SK-N-SH (cell line): ENCODE results near the gene ARL14EP. TPM values are rescaled to one million over a fixed set of nuclear protein-coding genes. Genes with fewer than 3 reads are reported as not detected.

ENCODE experiments used
- CTCF ChIA-PET: fragments of 300-600, 350-600 bp; formaldehyde crosslinking; extraction: SDS; loops from one replicate; lab custom pipeline; 2021; lab: Yijun Ruan, JAX
- POLR2A ChIA-PET: fragments of 350-600 bp; sonication (Branson Sonifier 250); formaldehyde crosslinking; extraction: SDS; loops from one replicate; lab custom pipeline; 2020; ENCODE audit warnings: antibody characterized with exemption, inconsistent platforms; lab: Yijun Ruan, JAX
- DNase-seq: peaks from one replicate; pipeline ENCODE4 v3.0.0; 2012
- H2AFZ ChIP-seq: fragments of 200-600 bp; sonication (generic); 2 replicates; pipeline ENCODE4 v1.8.1; 2016; ENCODE audit warnings: antibody characterized with exemption, mild to moderate bottlenecking, low read depth
- H3F3A ChIP-seq: fragments of 200-600 bp; sonication (generic); replicated peaks from 2 replicates; pipeline ENCODE3; 2016; ENCODE audit warnings: antibody characterized with exemption, mild to moderate bottlenecking; ENCODE audit not compliant: insufficient read depth
- H3K27ac ChIP-seq, 2 experiments: fragments of 200-500 bp in 1 of 2; fragments of 200-600 bp in 1 of 2; sonication (Bioruptor generic) in 1 of 2; sonication (generic), shearing (Covaris generic) in 1 of 2; 2 replicates each; pipeline versions ENCODE4 v1.5.1 to v1.6.1; 2014 to 2016; ENCODE audit warnings: low read depth in 2 of 2, inconsistent platforms in 1 of 2, low read length in 1 of 2, mild to moderate bottlenecking in 1 of 2, mixed read lengths in 1 of 2
- H3K27me3 ChIP-seq: fragments of 200-600 bp; sonication (generic), shearing (Covaris generic); 2 replicates; pipeline ENCODE4 v1.6.1; 2016; ENCODE audit warnings: mixed run types; ENCODE audit not compliant: insufficient read depth
- H3K36me3 ChIP-seq, 2 experiments: fragments of 200-500 bp in 1 of 2; fragments of 200-600 bp in 1 of 2; sonication (Bioruptor generic) in 1 of 2; sonication (generic) in 1 of 2; replicated peaks in 1 of 2; 2 replicates each; pipeline versions ENCODE3 to v1.5.1; 2014 to 2016; ENCODE audit warnings: low read length in 1 of 2, mild to moderate bottlenecking in 1 of 2; ENCODE audit not compliant: insufficient read depth in 2 of 2, control insufficient read depth in 1 of 2
- H3K4me1 ChIP-seq, 2 experiments: fragments of 200-500 bp in 1 of 2; fragments of 200-600 bp in 1 of 2; sonication (Bioruptor generic) in 1 of 2; sonication (generic), shearing (Covaris generic) in 1 of 2; 2 replicates each; pipeline versions ENCODE4 v1.5.1 to v1.6.1; 2014 to 2016; ENCODE audit warnings: low read depth in 1 of 2, low read length in 1 of 2, mixed run types in 1 of 2; ENCODE audit not compliant: insufficient read depth in 2 of 2, control insufficient read depth in 1 of 2
- H3K4me2 ChIP-seq: fragments of 200-600 bp; sonication (generic), shearing (Covaris generic); 2 replicates; pipeline ENCODE4 v1.6.1; 2017; ENCODE audit warnings: mixed run types
- H3K4me3 ChIP-seq, 2 experiments: fragments of 200-500 bp in 1 of 2; fragments of 200-600 bp in 1 of 2; sonication (Bioruptor generic) in 1 of 2; sonication (generic), shearing (Covaris generic) in 1 of 2; 2 replicates each; pipeline versions ENCODE4 v1.5.1 to v1.8.1; 2014 to 2016; ENCODE audit warnings: low read depth in 2 of 2, inconsistent platforms in 1 of 2, low read length in 1 of 2, mild to moderate bottlenecking in 1 of 2, mixed read lengths in 1 of 2, moderate library complexity in 1 of 2
- H3K79me2 ChIP-seq: fragments of 200-600 bp; sonication (generic); 2 replicates; pipeline ENCODE4 v1.8.1; 2017; ENCODE audit warnings: mild to moderate bottlenecking; ENCODE audit not compliant: insufficient read depth
- H3K9ac ChIP-seq: fragments of 200-600 bp; sonication (generic); 2 replicates; pipeline ENCODE4 v1.6.1; 2017; ENCODE audit warnings: mixed run types
- H3K9me2 ChIP-seq: fragments of 200-600 bp; sonication (generic); 2 replicates; pipeline ENCODE4 v1.6.1; 2017; ENCODE audit warnings: mixed run types
- H3K9me3 ChIP-seq: fragments of 200-600 bp; sonication (generic); 2 replicates; pipeline ENCODE4 v1.6.1; 2017; ENCODE audit warnings: mixed run types, mild to moderate bottlenecking, moderate library complexity
- H4K20me1 ChIP-seq: fragments of 200-600 bp; sonication (generic); 2 replicates; pipeline ENCODE4 v1.6.1; 2017; ENCODE audit warnings: mild to moderate bottlenecking, mixed run types; ENCODE audit not compliant: insufficient read depth
- CHD2 ChIP-seq: fragments of 150-350 bp; IDR thresholded peaks from 2 replicates; pipeline ENCODE4 v1.6.1; 2018; ENCODE audit warnings: low read length; ENCODE audit not compliant: partially characterized antibody
- ELF1 ChIP-seq: IDR thresholded peaks from 2 replicates; pipeline ENCODE4 v1.4.0; 2012
- EP300 ChIP-seq, 2 experiments: IDR thresholded peaks; 2 replicates each; pipeline versions ENCODE4 v1.4.0 to v1.6.1; 2012; ENCODE audit warnings: borderline replicate concordance in 1 of 2, low read depth in 1 of 2, low read length in 1 of 2
- FOXJ3 ChIP-seq: sonication (generic); formaldehyde crosslinking; IDR thresholded peaks from 2 replicates; pipeline ENCODE4 v1.5.1; 2020; ENCODE audit warnings: mild to moderate bottlenecking, missing genetic modification reagents
- FOXM1 ChIP-seq: IDR thresholded peaks from 2 replicates; pipeline ENCODE4 v1.4.0; 2012; ENCODE audit warnings: low read depth, mild to moderate bottlenecking
- GABPA ChIP-seq: IDR thresholded peaks from 2 replicates; pipeline ENCODE4 v1.4.0; 2012; ENCODE audit warnings: low read depth, mild to moderate bottlenecking
- MXI1 ChIP-seq: IDR thresholded peaks from 2 replicates; pipeline ENCODE4 v1.6.1; 2012; ENCODE audit warnings: mild to moderate bottlenecking, low read depth, low read length, improper control_type of control experiment
- NFIC ChIP-seq: IDR thresholded peaks from 2 replicates; pipeline ENCODE4 v1.4.0; 2012; ENCODE audit warnings: borderline replicate concordance
- NRF1 ChIP-seq: IDR thresholded peaks from 2 replicates; pipeline ENCODE4 v1.6.1; 2012; ENCODE audit warnings: low read depth, mild to moderate bottlenecking, low read length
- POLR2AphosphoS5 ChIP-seq: IDR thresholded peaks from 2 replicates; pipeline ENCODE4 v1.6.1; 2012; ENCODE audit warnings: low read depth, low read length
- RAD21 ChIP-seq: IDR thresholded peaks from 2 replicates; pipeline ENCODE4 v1.6.1; 2012; ENCODE audit warnings: mild to moderate bottlenecking, low read length
- RXRA ChIP-seq: IDR thresholded peaks from 2 replicates; pipeline ENCODE4 v1.4.0; 2012; ENCODE audit warnings: low read depth, mild to moderate bottlenecking, borderline replicate concordance
- SIN3A ChIP-seq: IDR thresholded peaks from 2 replicates; pipeline ENCODE4 v1.6.1; 2012; ENCODE audit warnings: low read depth, mild to moderate bottlenecking, low read length, moderate library complexity, borderline replicate concordance
- SMC3 ChIP-seq: IDR thresholded peaks from 2 replicates; pipeline ENCODE4 v1.6.1; 2012; ENCODE audit warnings: low read depth, low read length, improper control_type of control experiment
- TAF1 ChIP-seq: IDR thresholded peaks from 2 replicates; pipeline ENCODE4 v1.6.1; 2012; ENCODE audit warnings: low read depth, mild to moderate bottlenecking, low read length, moderate library complexity, borderline replicate concordance
- TCF12 ChIP-seq: IDR thresholded peaks from 2 replicates; pipeline ENCODE4 v1.4.0; 2012
- TEAD4 ChIP-seq: IDR thresholded peaks from 2 replicates; pipeline ENCODE4 v1.4.0; 2012; ENCODE audit warnings: mild to moderate bottlenecking, borderline replicate concordance; ENCODE audit not compliant: insufficient read depth
- WGBS: methylation state at CpG from one replicate; pipeline ENCODE4 v1.1.6; 2017; ENCODE audit warnings: low lambda C conversion rate; 5-methylcytosine and 5-hydroxymethylcytosine counted together
- polyA plus RNA-seq, 3 experiments: library from polyadenylated mRNA; depleted of rRNA; stranded (reverse); fragments of >200 nt; gene quantifications; 2 replicates each; pipeline ENCODE4 v1.2.3, GENCODE V29; 2012
- TF ChIP-seq, protein P1 (sequence below): IDR thresholded peaks from 2 replicates; pipeline ENCODE4; 2012
- TF ChIP-seq, protein P2 (sequence below): fragments of 150-350 bp; IDR thresholded peaks from 2 replicates; pipeline ENCODE4 v1.6.1; 2017; ENCODE audit warnings: antibody characterized with exemption, low read length, low read depth, borderline replicate concordance
- TF ChIP-seq, protein P3 (sequence below): IDR thresholded peaks from 2 replicates; pipeline ENCODE4 v1.6.1; 2012; ENCODE audit warnings: mild to moderate bottlenecking, low read depth, low read length, moderate library complexity
- TF ChIP-seq, protein P4 (sequence below): IDR thresholded peaks from 2 replicates; pipeline ENCODE4 v1.4.0; 2012; ENCODE audit warnings: low read depth
- TF ChIP-seq, protein P5 (sequence below): IDR thresholded peaks from 2 replicates; pipeline ENCODE4 v1.4.0; 2012; ENCODE audit warnings: low read depth, borderline replicate concordance

ARL14EP gene
- polyA plus RNA-seq (2012; rRNA removed), result 7.0 and 11.2 TPM in 2 replicates
- 12.6 and 15.5 TPM in 2 replicates for polyA plus RNA-seq (2012; cell fraction: cytosol; rRNA removed)
- 4.7 and 12.3 TPM in 2 replicates for polyA plus RNA-seq (2012; cell fraction: nucleus; rRNA removed)

DNA sequence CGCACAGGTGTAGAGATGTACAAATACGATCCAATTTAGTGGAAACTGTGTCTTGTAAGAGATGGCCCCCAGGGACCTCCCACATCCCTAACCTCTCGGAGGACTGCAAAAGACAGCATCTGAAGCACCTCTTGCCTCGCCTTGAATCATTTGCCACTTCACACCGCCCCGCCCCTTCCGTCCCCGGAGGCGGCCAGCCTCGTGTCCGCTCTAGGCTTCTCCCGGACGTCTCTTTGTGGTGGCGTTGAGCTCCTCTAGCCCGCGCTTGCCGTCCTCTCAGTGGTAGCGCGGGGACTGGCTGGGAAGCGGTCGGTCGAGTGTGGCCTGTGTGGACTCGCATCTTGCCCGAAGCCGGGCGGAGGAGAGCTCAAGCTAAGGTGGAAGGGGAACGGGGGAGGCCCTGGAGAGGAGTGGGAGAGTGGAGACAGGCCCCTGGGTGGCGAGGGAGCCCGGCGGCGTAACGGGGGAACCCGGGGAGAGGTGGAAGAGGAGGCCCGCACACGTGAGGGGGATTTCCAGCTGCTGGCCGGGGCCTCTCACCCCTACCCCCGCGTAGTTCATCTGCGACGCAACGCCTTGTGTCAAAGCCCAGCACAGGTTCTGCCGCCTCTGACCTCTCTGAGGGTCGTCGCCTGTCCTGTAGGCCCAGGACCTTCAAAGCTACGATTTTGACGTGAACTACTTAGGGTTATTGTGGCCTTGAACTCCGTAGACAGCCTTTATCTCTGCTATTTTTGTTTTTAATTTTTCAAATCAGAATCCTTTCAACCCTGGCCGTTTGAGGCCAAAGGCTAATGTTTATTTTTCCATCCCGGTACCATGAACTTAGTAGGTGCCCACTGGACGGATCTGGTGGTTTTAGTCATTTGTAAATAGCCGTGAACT is at the start of gene ARL14EP:
ARL14EP (plus strand) TSS at position 279 of the 885 bp plus-strand sequence. CDS start 7,845 bp downstream, outside the sequence.
- ChIA-PET POLR2A (interaction anchor here (0.6 to 1.8 kb wide), 11 partner anchors 11 to 591 kb away, joined by 3 to 12 read pairs (median 4); partner anchors contain the start of gene FSHB), CTCF (interaction anchor here (0.5 to 2.0 kb wide), 7 partner anchors 8 to 595 kb away, joined by 3 to 10 read pairs (median 4); no protein-coding TSS in a partner anchor)
- Histone ChIP-seq H3K27me3 (no peaks in the 10 kb centered on the region), H3K4me2 (peak within 1 kb of the TSS; percentile 83), H3K4me3 (peak within 1 kb of the TSS; percentile 73 to 89), H4K20me1 (no peaks in the 10 kb centered on the region), H3K9me3 (no peaks in the 10 kb centered on the region), H3K9ac (peak within 1 kb of the TSS; percentile 93), H2AFZ (peak within 1 kb of the TSS; percentile 94), H3K4me1 (peaks cover 12 to 25% of the 10 kb centered on the region in 2 experiments; a peak in 3 of 4 replicates), H3K27ac (peak within 1 kb of the TSS; percentile 74 to 78), H3F3A (peaks cover 9% of the 10 kb centered on the region), H3K9me2 (no peaks in the 10 kb centered on the region), H3K36me3 (peaks cover 5 to 14% of the 10 kb centered on the region in 2 experiments), H3K79me2 (peaks cover 53% of the 10 kb centered on the region)
- DNase-seq, result peak; percentile 89
- TF ChIP-seq ELF1 (peak; percentile 70), POLR2AphosphoS5 (peak; percentile 98), RXRA (no peak), NFIC (no peak), TEAD4 (no peak), FOXM1 (no peak), MXI1 (peak; percentile 78), SMC3 (no peak), TAF1 (peak; percentile 97), RAD21 (no peak), GABPA (peak; percentile 91), NRF1 (no peak), TCF12 (peak; percentile 37; the same call in 1 of the 2 replicates), EP300 (IDR thresholded peaks at IDR 0.05; ENCODE audit: borderline replicate concordance in 1 of 2, low read depth in 1 of 2, low read length in 1 of 2) (peak in 1 of 2 experiments; percentile 64; a peak in 1 of 4 replicates), CHD2 (peak; percentile 87), FOXJ3 (CRISPR knock-in tag) (no peak), SIN3A (peak; percentile 85; the same call in 1 of the 2 replicates)
- TF ChIP-seq, protein P1, sequence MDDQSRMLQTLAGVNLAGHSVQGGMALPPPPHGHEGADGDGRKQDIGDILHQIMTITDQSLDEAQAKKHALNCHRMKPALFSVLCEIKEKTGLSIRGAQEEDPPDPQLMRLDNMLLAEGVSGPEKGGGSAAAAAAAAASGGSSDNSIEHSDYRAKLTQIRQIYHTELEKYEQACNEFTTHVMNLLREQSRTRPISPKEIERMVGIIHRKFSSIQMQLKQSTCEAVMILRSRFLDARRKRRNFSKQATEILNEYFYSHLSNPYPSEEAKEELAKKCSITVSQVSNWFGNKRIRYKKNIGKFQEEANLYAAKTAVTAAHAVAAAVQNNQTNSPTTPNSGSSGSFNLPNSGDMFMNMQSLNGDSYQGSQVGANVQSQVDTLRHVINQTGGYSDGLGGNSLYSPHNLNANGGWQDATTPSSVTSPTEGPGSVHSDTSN, result peak; percentile 35; the same call in 1 of the 2 replicates
- TF ChIP-seq, protein P2, sequence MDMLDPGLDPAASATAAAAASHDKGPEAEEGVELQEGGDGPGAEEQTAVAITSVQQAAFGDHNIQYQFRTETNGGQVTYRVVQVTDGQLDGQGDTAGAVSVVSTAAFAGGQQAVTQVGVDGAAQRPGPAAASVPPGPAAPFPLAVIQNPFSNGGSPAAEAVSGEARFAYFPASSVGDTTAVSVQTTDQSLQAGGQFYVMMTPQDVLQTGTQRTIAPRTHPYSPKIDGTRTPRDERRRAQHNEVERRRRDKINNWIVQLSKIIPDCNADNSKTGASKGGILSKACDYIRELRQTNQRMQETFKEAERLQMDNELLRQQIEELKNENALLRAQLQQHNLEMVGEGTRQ, result no peak
- TF ChIP-seq, protein P3, sequence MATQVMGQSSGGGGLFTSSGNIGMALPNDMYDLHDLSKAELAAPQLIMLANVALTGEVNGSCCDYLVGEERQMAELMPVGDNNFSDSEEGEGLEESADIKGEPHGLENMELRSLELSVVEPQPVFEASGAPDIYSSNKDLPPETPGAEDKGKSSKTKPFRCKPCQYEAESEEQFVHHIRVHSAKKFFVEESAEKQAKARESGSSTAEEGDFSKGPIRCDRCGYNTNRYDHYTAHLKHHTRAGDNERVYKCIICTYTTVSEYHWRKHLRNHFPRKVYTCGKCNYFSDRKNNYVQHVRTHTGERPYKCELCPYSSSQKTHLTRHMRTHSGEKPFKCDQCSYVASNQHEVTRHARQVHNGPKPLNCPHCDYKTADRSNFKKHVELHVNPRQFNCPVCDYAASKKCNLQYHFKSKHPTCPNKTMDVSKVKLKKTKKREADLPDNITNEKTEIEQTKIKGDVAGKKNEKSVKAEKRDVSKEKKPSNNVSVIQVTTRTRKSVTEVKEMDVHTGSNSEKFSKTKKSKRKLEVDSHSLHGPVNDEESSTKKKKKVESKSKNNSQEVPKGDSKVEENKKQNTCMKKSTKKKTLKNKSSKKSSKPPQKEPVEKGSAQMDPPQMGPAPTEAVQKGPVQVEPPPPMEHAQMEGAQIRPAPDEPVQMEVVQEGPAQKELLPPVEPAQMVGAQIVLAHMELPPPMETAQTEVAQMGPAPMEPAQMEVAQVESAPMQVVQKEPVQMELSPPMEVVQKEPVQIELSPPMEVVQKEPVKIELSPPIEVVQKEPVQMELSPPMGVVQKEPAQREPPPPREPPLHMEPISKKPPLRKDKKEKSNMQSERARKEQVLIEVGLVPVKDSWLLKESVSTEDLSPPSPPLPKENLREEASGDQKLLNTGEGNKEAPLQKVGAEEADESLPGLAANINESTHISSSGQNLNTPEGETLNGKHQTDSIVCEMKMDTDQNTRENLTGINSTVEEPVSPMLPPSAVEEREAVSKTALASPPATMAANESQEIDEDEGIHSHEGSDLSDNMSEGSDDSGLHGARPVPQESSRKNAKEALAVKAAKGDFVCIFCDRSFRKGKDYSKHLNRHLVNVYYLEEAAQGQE, result peak; percentile 36; the same call in 1 of the 2 replicates
- TF ChIP-seq, protein P4, sequence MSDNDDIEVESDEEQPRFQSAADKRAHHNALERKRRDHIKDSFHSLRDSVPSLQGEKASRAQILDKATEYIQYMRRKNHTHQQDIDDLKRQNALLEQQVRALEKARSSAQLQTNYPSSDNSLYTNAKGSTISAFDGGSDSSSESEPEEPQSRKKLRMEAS, result peak; percentile 92
- TF ChIP-seq, protein P5, sequence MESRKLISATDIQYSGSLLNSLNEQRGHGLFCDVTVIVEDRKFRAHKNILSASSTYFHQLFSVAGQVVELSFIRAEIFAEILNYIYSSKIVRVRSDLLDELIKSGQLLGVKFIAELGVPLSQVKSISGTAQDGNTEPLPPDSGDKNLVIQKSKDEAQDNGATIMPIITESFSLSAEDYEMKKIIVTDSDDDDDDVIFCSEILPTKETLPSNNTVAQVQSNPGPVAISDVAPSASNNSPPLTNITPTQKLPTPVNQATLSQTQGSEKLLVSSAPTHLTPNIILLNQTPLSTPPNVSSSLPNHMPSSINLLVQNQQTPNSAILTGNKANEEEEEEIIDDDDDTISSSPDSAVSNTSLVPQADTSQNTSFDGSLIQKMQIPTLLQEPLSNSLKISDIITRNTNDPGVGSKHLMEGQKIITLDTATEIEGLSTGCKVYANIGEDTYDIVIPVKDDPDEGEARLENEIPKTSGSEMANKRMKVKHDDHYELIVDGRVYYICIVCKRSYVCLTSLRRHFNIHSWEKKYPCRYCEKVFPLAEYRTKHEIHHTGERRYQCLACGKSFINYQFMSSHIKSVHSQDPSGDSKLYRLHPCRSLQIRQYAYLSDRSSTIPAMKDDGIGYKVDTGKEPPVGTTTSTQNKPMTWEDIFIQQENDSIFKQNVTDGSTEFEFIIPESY, result 0 out of 2 replicates have a peak, but pooled peaks have one; percentile 38
- WGBS, result under 1% methylated on average over 38 of the region's 51 CpGs
